ENCODE results near the gene CFAP43.

GRCh38 chr10:104139221-104139620 lies 92.9 kb downstream of the CFAP43 start:
- TF ChIP-seq CTCF (IDR thresholded peaks at IDR 0.05) = no peak
- no peak for TF ChIP-seq POLR2A (IDR thresholded peaks at IDR 0.05)
- TF ChIP-seq EP300 (IDR thresholded peaks at IDR 0.05) = no peak
- TF ChIP-seq POLR2AphosphoS5 (IDR thresholded peaks at IDR 0.05) = no peak

All from suprapubic skin (tissue), 4 donors.